ENCODE measurements around the gene WWOX.

- no peak for TF ChIP-seq CTCF (conservative IDR thresholded peaks at IDR 0.05; ENCODE audit: low read depth, low read length)
- TF ChIP-seq EZH2 (IDR thresholded peaks at IDR 0.05; ENCODE audit: low read length, unreplicated experiment) = no peak
These were observed 39.2 kb upstream of the WWOX start for GRCh38 chr16:78060295-78060694.
